ENCODE measurements around the gene PROSER2. TPM values are rescaled to one million over a fixed set of nuclear protein-coding genes. Genes with fewer than 3 reads are reported as not detected.
A peak's percentile ranks its signal among the peaks of the same experiment; 100 is the strongest.

Gene PROSER2
- total and polyA plus RNA-seq, 2 of the 13 experiments (the other 11 are each of a cell fraction or from before 2014, with no cell fraction given) = 6.9 to 7.7 TPM

DNA sequence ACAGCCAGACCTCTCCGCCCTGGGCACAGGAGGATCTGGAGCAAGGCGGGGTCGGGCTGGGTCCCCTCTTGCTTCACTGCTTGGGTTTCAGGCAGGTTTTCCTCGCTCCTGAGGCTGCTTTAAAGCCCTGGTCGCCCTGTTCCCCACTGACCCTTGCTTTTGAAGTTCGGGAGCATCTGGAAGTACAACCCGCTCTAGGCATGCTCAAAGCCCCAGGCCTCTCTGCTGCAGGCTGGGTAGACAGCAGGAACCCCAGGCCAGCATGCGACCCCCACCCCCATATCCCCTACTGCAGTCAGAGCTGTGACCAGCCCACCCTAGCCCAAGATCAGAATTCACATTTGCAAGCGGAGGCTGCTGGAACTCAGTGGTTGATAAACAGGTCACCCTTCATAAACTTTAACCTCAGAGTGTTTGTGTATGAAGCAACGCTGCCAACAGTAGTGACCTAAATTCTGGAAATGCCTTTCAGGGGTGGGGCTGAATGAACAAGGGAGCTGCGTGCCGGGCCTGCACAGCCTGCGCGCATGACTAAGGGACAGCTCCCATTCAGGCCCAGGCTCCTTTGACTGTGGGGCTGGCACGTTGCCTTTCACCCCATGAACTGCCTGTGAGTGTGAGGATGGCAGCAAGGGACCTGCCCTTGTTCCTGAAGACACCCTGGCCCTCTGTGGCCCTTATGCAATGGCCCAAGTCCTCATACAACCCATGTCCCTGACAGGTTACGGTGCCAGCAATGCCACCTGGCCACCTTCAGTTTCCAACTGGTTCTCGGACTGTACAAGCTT, 52.5 kb downstream of the PROSER2 start (continued):
- TF ChIP-seq REXO4 (CRISPR knock-in tag; IDR thresholded peaks at IDR 0.05; ENCODE audit: borderline replicate concordance) = no peak
- TF ChIP-seq, protein P1, sequence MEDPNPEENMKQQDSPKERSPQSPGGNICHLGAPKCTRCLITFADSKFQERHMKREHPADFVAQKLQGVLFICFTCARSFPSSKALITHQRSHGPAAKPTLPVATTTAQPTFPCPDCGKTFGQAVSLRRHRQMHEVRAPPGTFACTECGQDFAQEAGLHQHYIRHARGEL (CRISPR knock-in tag; IDR thresholded peaks at IDR 0.05) = no peak
- TF ChIP-seq, protein P2, sequence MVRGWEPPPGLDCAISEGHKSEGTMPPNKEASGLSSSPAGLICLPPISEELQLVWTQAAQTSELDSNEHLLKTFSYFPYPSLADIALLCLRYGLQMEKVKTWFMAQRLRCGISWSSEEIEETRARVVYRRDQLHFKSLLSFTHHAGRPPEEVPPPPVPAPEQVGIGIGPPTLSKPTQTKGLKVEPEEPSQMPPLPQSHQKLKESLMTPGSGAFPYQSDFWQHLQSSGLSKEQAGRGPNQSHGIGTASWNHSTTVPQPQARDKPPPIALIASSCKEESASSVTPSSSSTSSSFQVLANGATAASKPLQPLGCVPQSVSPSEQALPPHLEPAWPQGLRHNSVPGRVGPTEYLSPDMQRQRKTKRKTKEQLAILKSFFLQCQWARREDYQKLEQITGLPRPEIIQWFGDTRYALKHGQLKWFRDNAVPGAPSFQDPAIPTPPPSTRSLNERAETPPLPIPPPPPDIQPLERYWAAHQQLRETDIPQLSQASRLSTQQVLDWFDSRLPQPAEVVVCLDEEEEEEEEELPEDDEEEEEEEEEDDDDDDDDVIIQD (CRISPR knock-in tag; IDR thresholded peaks at IDR 0.05; ENCODE audit: low read depth) = peak; percentile 56; the same call in 1 of the 2 replicates
- peak; percentile 74; the same call in 1 of the 2 replicates for TF ChIP-seq ZNF138 (CRISPR knock-in tag; IDR thresholded peaks at IDR 0.05; ENCODE audit: low read depth)
- no peak for TF ChIP-seq ZNF180 (CRISPR knock-in tag; IDR thresholded peaks at IDR 0.05; ENCODE audit: borderline replicate concordance, low read depth)
- TF ChIP-seq HNF1B (CRISPR knock-in tag; IDR thresholded peaks at IDR 0.05) = peak; percentile 77
- TF ChIP-seq TBX3 (IDR thresholded peaks at IDR 0.05; ENCODE audit: borderline replicate concordance) = peak; percentile 40; the same call in 1 of the 2 replicates
- TF ChIP-seq PREB (CRISPR knock-in tag; IDR thresholded peaks at IDR 0.05) = no peak
- TF ChIP-seq ZNF264 (CRISPR knock-in tag; IDR thresholded peaks at IDR 0.05) = peak; percentile 91
- TF ChIP-seq ZNF431 (CRISPR knock-in tag; IDR thresholded peaks at IDR 0.05; ENCODE audit: borderline replicate concordance, low read depth) = no peak
- TF ChIP-seq HDAC1 (CRISPR knock-in tag; IDR thresholded peaks at IDR 0.05) = peak; percentile 93
- peak; percentile 76; the same call in 1 of the 2 replicates for TF ChIP-seq YEATS4 (CRISPR knock-in tag; IDR thresholded peaks at IDR 0.05; ENCODE audit: borderline replicate concordance)
- 0 out of 2 replicates have a peak, but pooled peaks have one; percentile 10 for TF ChIP-seq ZNF30 (CRISPR knock-in tag; IDR thresholded peaks at IDR 0.05)
- TF ChIP-seq, protein P3, sequence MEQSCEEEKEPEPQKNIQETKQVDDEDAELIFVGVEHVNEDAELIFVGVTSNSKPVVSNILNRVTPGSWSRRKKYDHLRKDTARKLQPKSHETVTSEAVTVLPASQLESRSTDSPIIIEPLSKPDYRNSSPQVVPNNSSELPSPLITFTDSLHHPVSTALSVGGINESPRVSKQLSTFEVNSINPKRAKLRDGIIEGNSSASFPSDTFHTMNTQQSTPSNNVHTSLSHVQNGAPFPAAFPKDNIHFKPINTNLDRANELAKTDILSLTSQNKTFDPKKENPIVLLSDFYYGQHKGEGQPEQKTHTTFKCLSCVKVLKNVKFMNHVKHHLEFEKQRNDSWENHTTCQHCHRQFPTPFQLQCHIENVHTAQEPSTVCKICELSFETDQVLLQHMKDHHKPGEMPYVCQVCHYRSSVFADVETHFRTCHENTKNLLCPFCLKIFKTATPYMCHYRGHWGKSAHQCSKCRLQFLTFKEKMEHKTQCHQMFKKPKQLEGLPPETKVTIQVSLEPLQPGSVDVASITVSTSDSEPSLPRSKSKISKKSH (CRISPR knock-in tag; IDR thresholded peaks at IDR 0.05; ENCODE audit: borderline replicate concordance) = no peak
- peak; percentile 56; the same call in 1 of the 2 replicates for TF ChIP-seq GATAD1 (CRISPR knock-in tag; IDR thresholded peaks at IDR 0.05)
- peak; percentile 66; the same call in 1 of the 2 replicates for TF ChIP-seq DRAP1 (CRISPR knock-in tag; IDR thresholded peaks at IDR 0.05)
- no peak for TF ChIP-seq TMF1 (CRISPR knock-in tag; IDR thresholded peaks at IDR 0.05; ENCODE audit: low read depth)

Data from HepG2 (cell line).